HG03575 (cell line): ENCODE results near the gene SPART.

Experiments
- ATAC-seq: cut with Tn5 transposase; IDR thresholded peaks from one replicate; pipeline ENCODE4 v1.9.1; 2021; ENCODE audit not compliant: unreplicated experiment, insufficient number of reproducible peaks, low FRiP score; ENCODE audit errors: extremely low read depth

Gene SPART

GRCh38 chr13:36346222-36347083, at the start of gene SPART:
TSS of gene SPART (minus strand) at chr13:36346394. CDS start at chr13:36335830, 10,564 bp downstream.
- peak; percentile 94 for ATAC-seq

GRCh38 chr13:36395280-36395679, 49.1 kb upstream of the SPART start:
- no peak for ATAC-seq

GRCh38 chr13:36385489-36385888, 39.3 kb upstream of the SPART start:
- no peak for ATAC-seq

DNA sequence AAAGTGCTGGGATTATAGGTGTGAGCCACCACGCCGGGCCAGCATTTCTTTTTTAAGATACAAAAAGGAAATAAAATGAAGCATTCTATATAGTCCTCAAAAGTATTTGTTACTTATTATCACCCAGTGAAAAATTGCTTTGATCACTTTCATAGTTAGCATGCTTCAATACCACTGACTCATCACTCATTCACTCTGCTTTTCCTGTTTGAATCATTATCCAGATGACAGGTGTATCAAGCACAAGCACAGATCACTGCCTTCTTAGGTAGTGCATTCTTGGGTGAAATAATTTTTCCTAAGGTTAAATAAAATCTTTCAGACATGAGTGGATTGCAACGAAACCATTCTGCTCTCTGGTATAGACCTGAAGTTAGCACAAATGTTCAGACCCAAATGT, 35.8 kb upstream of the SPART start:
- no peak for ATAC-seq

DNA sequence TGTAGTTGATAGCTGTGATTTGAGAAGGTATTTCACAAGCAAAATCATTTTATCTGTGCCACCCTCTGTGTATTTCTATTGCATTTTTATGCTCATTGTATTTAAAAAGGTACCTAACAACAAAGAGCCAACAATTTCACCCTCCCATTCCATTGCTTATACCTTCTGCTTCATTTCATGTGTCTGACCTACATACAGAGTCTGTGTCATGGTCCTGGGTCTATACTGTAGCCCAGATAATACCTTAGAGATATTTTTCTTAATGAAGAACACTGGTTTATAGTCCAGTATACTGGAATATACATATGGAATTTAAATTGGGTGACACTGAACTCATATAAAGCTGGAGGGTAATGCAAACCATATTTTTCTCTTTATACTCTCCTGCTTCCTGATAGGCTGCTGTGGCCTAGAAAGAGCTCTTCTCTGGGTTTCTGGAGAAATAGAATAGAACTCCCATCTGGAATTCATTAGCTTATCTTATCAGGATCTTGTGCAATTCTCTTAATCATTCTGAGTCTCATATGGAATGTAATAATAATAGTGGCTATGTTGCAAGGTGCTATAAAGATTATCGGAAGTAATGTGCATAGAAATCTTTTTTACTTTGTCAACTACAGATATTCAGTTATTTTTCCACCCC, 31.8 kb upstream of the SPART start:
- ATAC-seq = no peak

- no peak for ATAC-seq
Observed at GRCh38 chr13:36374063-36374462, 27.9 kb upstream of the SPART start.

- ATAC-seq = no peak
Observed at GRCh38 chr13:36371185-36371584, 25.0 kb upstream of the SPART start.

GRCh38 chr13:36370108-36370429, 23.9 kb upstream of the SPART start:
- ATAC-seq = no peak

- ATAC-seq = no peak
Observed at GRCh38 chr13:36369268-36370107, 23.3 kb upstream of the SPART start.

- no peak for ATAC-seq
Observed at GRCh38 chr13:36366031-36366430, 19.8 kb upstream of the SPART start.

GRCh38 chr13:36363366-36363863, 17.2 kb upstream of the SPART start:
- ATAC-seq = no peak

GRCh38 chr13:36362914-36363313, 16.7 kb upstream of the SPART start:
- ATAC-seq = no peak

DNA sequence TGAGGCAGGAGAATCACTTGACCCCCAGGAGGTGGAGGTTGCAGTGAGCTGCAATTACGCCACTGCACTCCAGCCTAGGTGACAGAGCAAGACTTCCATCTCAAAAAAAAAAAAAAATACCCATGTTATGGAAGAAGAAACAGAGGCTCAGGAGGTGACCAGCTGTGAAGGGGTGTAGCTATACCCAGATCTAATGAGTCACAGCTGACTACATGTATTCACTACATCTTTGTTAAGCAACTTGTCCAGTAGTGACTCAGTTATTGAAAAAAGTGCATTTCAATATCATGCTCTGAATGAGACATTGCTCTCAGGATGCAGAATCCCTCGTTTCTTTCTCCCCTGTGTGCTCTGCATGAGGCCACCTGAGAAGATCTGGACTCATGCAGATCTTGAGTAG, 16.1 kb upstream of the SPART start:
- ATAC-seq = no peak

- ATAC-seq = no peak
Observed at GRCh38 chr13:36360903-36361302, 14.7 kb upstream of the SPART start.

DNA sequence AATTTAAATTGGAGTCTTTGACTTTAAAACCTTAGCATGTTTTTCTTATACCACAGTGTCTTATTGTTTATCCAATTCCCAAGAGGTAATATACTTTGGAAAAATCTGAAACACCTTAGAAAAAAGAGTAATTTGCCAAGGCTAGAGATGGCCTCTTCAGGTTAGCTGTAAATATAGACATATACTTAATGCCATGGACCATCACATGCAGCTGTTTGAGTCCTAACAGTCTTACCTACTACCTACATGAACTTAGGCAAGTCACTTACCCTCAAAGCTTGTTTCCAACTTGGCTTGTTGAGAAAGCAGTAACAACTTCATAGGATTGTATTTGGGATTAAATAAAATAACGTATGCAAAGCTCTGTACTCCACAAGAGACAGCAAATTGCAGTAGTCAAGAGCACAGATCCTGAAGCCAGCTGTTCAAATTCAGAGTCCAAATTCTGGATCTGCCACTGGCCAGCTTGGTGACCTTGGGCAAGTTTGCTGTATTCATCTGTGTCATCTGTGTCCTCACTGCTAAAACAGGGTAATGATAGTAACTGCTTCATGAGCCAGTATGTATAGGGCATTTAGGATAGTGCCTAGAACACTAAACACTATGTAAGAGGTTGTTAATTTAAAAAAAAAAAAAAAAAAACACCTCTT, 13.2 kb upstream of the SPART start:
- ATAC-seq = no peak

DNA sequence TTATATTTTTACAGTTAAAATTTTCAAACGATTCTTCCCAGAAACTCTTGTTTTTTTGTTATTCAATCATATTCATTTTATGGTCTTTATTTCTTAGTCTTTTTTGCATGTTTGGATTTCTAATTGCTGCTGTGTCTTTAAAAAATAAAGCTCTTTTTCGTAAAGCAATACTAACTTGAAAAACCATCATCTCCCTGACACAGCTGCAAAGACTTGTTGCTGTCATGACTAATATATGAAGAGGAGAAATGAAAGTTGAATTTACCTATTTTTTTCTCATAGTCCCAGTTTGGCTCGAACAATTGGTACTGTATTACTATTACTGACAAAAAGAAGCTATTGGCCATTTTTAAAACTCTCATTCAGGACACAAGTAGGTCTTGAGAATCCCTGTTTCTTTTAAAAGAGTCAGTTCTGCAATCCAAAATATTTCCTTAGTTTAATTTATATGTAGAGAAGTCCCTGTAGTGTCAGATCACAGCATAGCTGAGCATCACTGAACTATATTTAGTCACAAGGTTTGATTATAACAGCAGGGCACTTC, 12.1 kb upstream of the SPART start:
- no peak for ATAC-seq

DNA sequence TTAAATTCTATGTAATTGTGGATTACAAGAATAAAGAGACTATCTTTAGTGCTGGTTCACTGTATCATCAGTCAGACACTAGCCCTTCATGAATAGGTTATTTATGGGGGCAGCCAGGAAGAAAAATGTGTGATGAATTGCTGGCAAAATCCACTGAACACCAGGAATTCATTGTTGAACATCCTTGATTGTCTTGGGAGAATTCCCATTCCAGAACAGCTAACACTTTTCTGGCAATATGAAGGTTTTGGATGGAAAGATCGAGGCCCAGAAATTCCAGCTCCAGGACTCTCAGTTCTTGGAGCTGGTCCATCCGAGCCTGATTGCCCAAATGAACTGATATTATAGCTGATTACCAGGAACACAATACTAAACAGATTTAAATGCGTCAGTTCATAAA, 11.5 kb upstream of the SPART start:
- no peak for ATAC-seq

- ATAC-seq = no peak
Observed at GRCh38 chr13:36357231-36357630, 11.0 kb upstream of the SPART start.

DNA sequence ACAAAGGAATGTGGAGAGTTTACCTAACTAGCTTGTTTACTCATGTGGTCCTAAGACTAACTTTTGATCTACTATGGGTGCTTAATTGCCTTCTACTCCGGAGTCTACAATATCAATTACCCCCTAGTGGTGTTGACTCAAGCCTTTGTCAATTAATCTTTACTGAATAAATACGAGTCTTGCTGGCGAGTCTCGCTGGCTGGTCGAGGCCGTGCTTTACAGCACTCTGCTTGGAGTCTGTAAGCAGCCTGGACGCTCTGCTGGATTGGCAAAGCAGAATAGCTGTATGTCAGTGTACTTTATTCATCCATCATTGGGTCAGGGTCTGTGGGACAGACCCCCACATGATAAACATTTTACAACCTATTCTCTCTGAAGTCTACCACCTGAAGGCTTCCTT, 9.9 kb upstream of the SPART start:
- ATAC-seq = no peak
